Endothelial cell of umbilical vein (primary cell): Measurements from ENCODE around the gene LZTS2. TPM values are rescaled to one million over a fixed set of nuclear protein-coding genes. Genes with fewer than 3 reads are reported as not detected.
A peak's percentile ranks its signal among the peaks of the same experiment; 100 is the strongest.

ENCODE experiments used
- BruUV-seq: library from RNA; stranded (reverse); fragments of 400-500 nt; replicated peaks from 2 replicates; lab custom pipeline; 2021; lab: Mats Ljungman, UMichigan
- CTCF ChIA-PET: fragments of 300-600, 350-600 bp; sonication (Branson Sonifier 250); formaldehyde crosslinking; loops from one replicate; lab custom pipeline; 2021; ENCODE audit warnings: antibody characterized with exemption, inconsistent platforms; lab: Charles Lee
- POLR2A ChIA-PET: fragments of 300-600, 350-600 bp; sonication (Branson Sonifier 250); formaldehyde crosslinking; loops from one replicate; lab custom pipeline; 2021; ENCODE audit warnings: antibody characterized with exemption, inconsistent platforms; lab: Charles Lee
- DNase-seq: peaks from one replicate; pipeline ENCODE4 v3.0.0-alpha.2; 2011; ENCODE audit warnings: low read depth, low spot score
- FAIRE-seq: peaks from 2 replicates; lab custom pipeline; 2011; peaks lifted over from hg19 to GRCh38; lab: Jason Lieb, UNC
- H2AFZ ChIP-seq: 2 replicates; pipeline ENCODE4 v1.6.0; 2012; ENCODE audit warnings: low read depth, low read length, control low read depth, inconsistent platforms
- H3K27ac ChIP-seq: 2 replicates; pipeline ENCODE4 v1.5.1; 2011; ENCODE audit warnings: low read depth, mild to moderate bottlenecking, control low read depth, low read length, moderate library complexity; ENCODE audit not compliant: insufficient read depth
- H3K27me3 ChIP-seq, 2 experiments: 2 replicates each; pipeline versions ENCODE4 v1.6.0 to v1.6.1; 2011; ENCODE audit warnings: low read length in 2 of 2, mixed read lengths in 1 of 2; ENCODE audit not compliant: control insufficient read depth in 2 of 2, insufficient read depth in 2 of 2
- H3K36me3 ChIP-seq, 2 experiments: 2 replicates in 1 of 2; 3 replicates in 1 of 2; pipeline ENCODE4 v1.5.1; 2011; ENCODE audit warnings: low read length in 2 of 2, mild to moderate bottlenecking in 1 of 2, moderate library complexity in 1 of 2; ENCODE audit not compliant: control insufficient read depth in 2 of 2, insufficient read depth in 2 of 2; ENCODE audit errors: extremely low read depth in 1 of 2
- H3K4me1 ChIP-seq: 3 replicates; pipeline ENCODE4 v1.5.1; 2011; ENCODE audit warnings: mild to moderate bottlenecking, low read length; ENCODE audit not compliant: control insufficient read depth, insufficient read depth; ENCODE audit errors: extremely low read depth
- H3K4me2 ChIP-seq: 2 replicates; pipeline ENCODE4 v1.6.1; 2011; ENCODE audit warnings: low read length, control low read depth, mixed read lengths; ENCODE audit not compliant: insufficient read depth
- H3K4me3 ChIP-seq, 3 experiments: fragments of 200-600 bp in 1 of 3; sonication (generic), shearing (Covaris generic) in 1 of 3; replicated peaks in 1 of 3; 2 replicates each; pipeline ENCODE4 v1.5.1; 2011 to 2016; ENCODE audit warnings: control low read depth in 3 of 3, low read length in 3 of 3, mild to moderate bottlenecking in 2 of 3, inconsistent platforms in 1 of 3, low read depth in 1 of 3, moderate library complexity in 1 of 3; ENCODE audit not compliant: insufficient read depth in 1 of 3
- H3K79me2 ChIP-seq: 2 replicates; pipeline ENCODE4 v1.6.0; 2012; ENCODE audit warnings: low read length, inconsistent platforms; ENCODE audit not compliant: control insufficient read depth, insufficient read depth
- H3K9ac ChIP-seq: replicated peaks from 2 replicates; pipeline ENCODE3; 2011; ENCODE audit warnings: low read length, control low read depth; ENCODE audit not compliant: insufficient read depth; ENCODE audit errors: extremely low read depth
- H3K9me1 ChIP-seq: replicated peaks from 3 replicates; pipeline ENCODE4 v1.6.0; 2011; ENCODE audit warnings: mild to moderate bottlenecking, low read length; ENCODE audit not compliant: control insufficient read depth, insufficient read depth; ENCODE audit errors: extremely low read depth
- H3K9me3 ChIP-seq: replicated peaks from 2 replicates; pipeline ENCODE4 v1.5.1; 2012; ENCODE audit warnings: low read length, inconsistent platforms; ENCODE audit not compliant: control insufficient read depth, insufficient read depth
- H4K20me1 ChIP-seq: replicated peaks from 2 replicates; pipeline ENCODE3; 2011; ENCODE audit warnings: mild to moderate bottlenecking, low read length; ENCODE audit not compliant: control insufficient read depth, insufficient read depth; ENCODE audit errors: extremely low read depth
- CTCF ChIP-seq, 2 donors: IDR thresholded peaks; 1 replicate in 1 of 2; 2 replicates in 1 of 2; pipeline ENCODE4 v1.5.1; 2011; ENCODE audit warnings: low read length in 2 of 2, mild to moderate bottlenecking in 2 of 2, moderate library complexity in 2 of 2, control low read depth in 1 of 2, inconsistent platforms in 1 of 2, low read depth in 1 of 2; ENCODE audit not compliant: insufficient read depth in 1 of 2; ENCODE audit errors: extremely low read depth in 1 of 2
- EZH2 ChIP-seq: IDR thresholded peaks from 2 replicates; pipeline ENCODE4 v1.6.1; 2012; ENCODE audit warnings: borderline replicate concordance, low read depth, mild to moderate bottlenecking, moderate library complexity, low read length, inconsistent platforms; ENCODE audit not compliant: severe bottlenecking
- FOS ChIP-seq: IDR thresholded peaks from 2 replicates; pipeline ENCODE4 v1.6.1; 2011; ENCODE audit warnings: mild to moderate bottlenecking, low read length, moderate library complexity, borderline replicate concordance; ENCODE audit not compliant: insufficient read depth
- GATA2 ChIP-seq: IDR thresholded peaks from 2 replicates; pipeline ENCODE4 v1.7.0; 2011; ENCODE audit warnings: low read depth, mild to moderate bottlenecking, moderate library complexity, mixed read lengths, low read length; ENCODE audit not compliant: insufficient read length, insufficient read depth
- JUN ChIP-seq: IDR thresholded peaks from 2 replicates; pipeline ENCODE4 v1.6.1; 2011; ENCODE audit warnings: borderline replicate concordance, low read depth; ENCODE audit not compliant: insufficient read length, insufficient read depth
- MAX ChIP-seq: IDR thresholded peaks from 2 replicates; pipeline ENCODE4 v1.6.1; 2011; ENCODE audit not compliant: insufficient read depth, insufficient read length
- MYC ChIP-seq: IDR thresholded peaks from one replicate; pipeline ENCODE4 v1.6.1; 2011; ENCODE audit warnings: mild to moderate bottlenecking, low read depth, low read length
- POLR2A ChIP-seq: IDR thresholded peaks from 2 replicates; pipeline ENCODE4 v1.6.1; 2012; ENCODE audit warnings: low read depth, mild to moderate bottlenecking, control low read depth, low read length
- POLR2AphosphoS5 ChIP-seq: IDR thresholded peaks from 2 replicates; pipeline ENCODE4 v1.6.1; 2012; ENCODE audit warnings: low read depth, mild to moderate bottlenecking, control low read depth, low read length, moderate library complexity; ENCODE audit not compliant: insufficient read depth
- dilution Hi-C: fragments of 300-500 bp; cut with MboI; formaldehyde crosslinking; loops from one replicate; pipeline ENCODE4 v1.15.0; 2019; ENCODE audit warnings: low sequenced_read_pairs; ENCODE audit not compliant: extremely low pct_ligation_motif_present
- intact Hi-C: fragments of 100-400 bp; cut with micrococcal nuclease; formaldehyde crosslinking; loops from one replicate; pipeline ENCODE4 v1.10.0; 2022
- polyA plus RNA-seq, 4 experiments: library from polyadenylated mRNA; depleted of rRNA in 3 of 4; stranded (reverse) in 3 of 4; unstranded in 1 of 4; fragments of >200 nt; gene quantifications; 2 replicates each; pipeline versions ENCODE4 v1.2.1 to v1.2.3, GENCODE V29; 2011 to 2012; ENCODE audit warnings: missing spikeins in 1 of 4
- total RNA-seq: library from RNA; stranded (reverse); gene quantifications from 2 replicates; pipeline ENCODE4 v1.2.3, GENCODE V29; 2021

Gene LZTS2
- total and polyA plus RNA-seq, 2 donors (not counting 3 experiments of a cell fraction or from before 2014, with no cell fraction given) = 70.8 to 79.5 TPM

GRCh38 chr10:101031128-101031795 lies 31.7 kb downstream of the LZTS2 start, which contains the start of the genes PDZD7 and SFXN3:
Gene PDZD7 (minus strand): TSS chr10:101031129. CDS start chr10:101030219, 910 bp downstream.
Gene SFXN3 (plus strand): TSS chr10:101031234. CDS start chr10:101034695, 3,461 bp downstream.
- peak within 1 kb of the TSS; percentile 48 to 77 (median 71) for H3K4me3 ChIP-seq
- peak within 1 kb of the TSS; percentile 94 for H2AFZ ChIP-seq
- BruUV-seq = no TSS peak
- FAIRE-seq (peak; percentile 90), DNase-seq (peak; percentile 88)
- dilution Hi-C loops = no loop called here
- H3K79me2 ChIP-seq = peaks cover 11% of the 10 kb centered on the region
- POLR2A ChIA-PET = interaction anchor here (1.2 kb wide), 1 partner anchor 11 kb away, joined by 3 read pairs; no protein-coding TSS in a partner anchor
- H3K27me3 ChIP-seq = peaks cover 0 to 9% of the 10 kb centered on the region in 2 experiments
- no peaks in the 10 kb centered on the region for H3K9me3 ChIP-seq
- H3K4me1 ChIP-seq = peaks cover 16% of the 10 kb centered on the region
- no peaks in the 10 kb centered on the region for H3K9me1 ChIP-seq
- peaks cover 8 to 12% of the 10 kb centered on the region in 2 experiments for H3K36me3 ChIP-seq
- H3K4me2 ChIP-seq = peak within 1 kb of the TSS; percentile 66
- H4K20me1 ChIP-seq = no peaks in the 10 kb centered on the region
- CTCF ChIA-PET = interaction anchor here (1.0 to 6.3 kb wide), 12 partner anchors 10 to 142 kb away, joined by 3 to 74 read pairs (median 8); no protein-coding TSS in a partner anchor
- H3K27ac ChIP-seq = peak within 1 kb of the TSS; percentile 91
- TF ChIP-seq GATA2 (no peak), POLR2A (no peak)
- H3K9ac ChIP-seq = peak within 1 kb of the TSS; percentile 90
- intact Hi-C loops = loop anchor here (5.0 kb wide), 1 partner anchor 36 kb away; no protein-coding TSS in a partner anchor

GRCh38 chr10:101031796-101032636 lies 32.4 kb downstream of the LZTS2 start:
- Histone ChIP-seq H2AFZ (peak overlapping the region; percentile 94), H3K9ac (peak overlapping the region; percentile 90), H3K27me3 (peaks cover 0 to 9% of the 10 kb centered on the region in 2 experiments), H3K9me1 (no peaks in the 10 kb centered on the region), H3K9me3 (no peaks in the 10 kb centered on the region), H3K79me2 (peaks cover 11% of the 10 kb centered on the region), H3K4me2 (peak overlapping the region; percentile 66), H3K36me3 (peaks cover 10 to 18% of the 10 kb centered on the region in 2 experiments), H3K4me3 (peak overlapping the region; percentile 48 to 77 (median 71)), H3K27ac (peak overlapping the region; percentile 91), H3K4me1 (peaks cover 16% of the 10 kb centered on the region), H4K20me1 (no peaks in the 10 kb centered on the region)
- intact Hi-C loops = loop anchor here (1.0 to 5.0 kb wide), 4 partner anchors 9 to 35 kb away; no protein-coding TSS in a partner anchor
- ChIA-PET POLR2A (no interaction called here), CTCF (interaction anchor here (1.0 to 6.3 kb wide), 11 partner anchors 9 to 143 kb away, joined by 3 to 74 read pairs (median 7); partner anchors contain the start of gene KAZALD1)
- dilution Hi-C loops = no loop called here
- no peak for TF ChIP-seq GATA2
- no peak for TF ChIP-seq MYC
- no peak for TF ChIP-seq POLR2A
- TF ChIP-seq FOS = no peak
- no peak for TF ChIP-seq CTCF (IDR thresholded peaks at IDR 0.05; ENCODE audit: extremely low read depth in 1 of 2, insufficient read depth in 1 of 2, low read depth in 1 of 2, low read length in 2 of 2)
- no peak for TF ChIP-seq EZH2
- TF ChIP-seq JUN = no peak
- no peak for TF ChIP-seq POLR2AphosphoS5
- no peak for TF ChIP-seq MAX
- BruUV-seq = no TSS peak
- DNase-seq (no peak), FAIRE-seq (no peak)
